SH-SY5Y (cell line): Measurements from ENCODE around the gene SMAP1.

ENCODE experiments used
- GATA2 ChIP-seq: IDR thresholded peaks from 2 replicates; pipeline ENCODE4 v1.6.1; 2011; ENCODE audit warnings: mild to moderate bottlenecking, low read depth, low read length
- GATA3 ChIP-seq: IDR thresholded peaks from 2 replicates; pipeline ENCODE4 v1.6.1; 2011; ENCODE audit warnings: low read depth, mild to moderate bottlenecking, low read length, moderate library complexity

DNA sequence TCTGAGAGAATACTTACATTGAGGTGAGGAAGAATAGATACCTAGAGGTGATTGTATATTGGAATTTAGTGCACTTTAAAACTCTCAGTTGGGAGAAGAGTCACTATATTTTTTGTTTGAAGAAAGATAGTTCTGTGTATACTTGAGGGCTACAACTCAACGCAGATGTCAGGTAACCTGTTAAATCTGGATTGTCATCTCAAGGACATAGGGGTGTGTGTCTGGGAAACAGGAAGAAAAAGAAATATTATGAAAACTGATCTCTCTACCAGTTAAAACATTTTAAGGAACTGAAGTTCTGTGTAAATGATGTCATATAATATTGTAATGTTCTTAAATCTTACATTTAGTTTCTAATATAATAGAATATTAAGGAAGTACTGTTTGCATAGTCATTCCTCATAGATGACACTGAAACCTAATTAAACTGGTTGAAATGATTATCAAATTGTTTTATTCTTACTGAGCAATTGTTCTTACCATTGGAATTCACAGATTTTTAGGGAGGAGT is 86.2 kb downstream of the SMAP1 start:
- TF ChIP-seq GATA2 (no peak), GATA3 (no peak)
